Ovary (tissue), 9 donors: ENCODE measurements around the gene TMEM132D. TPM values are rescaled to one million over a fixed set of nuclear protein-coding genes. Genes with fewer than 3 reads are reported as not detected.

Experiments
- DNase-seq, 5 donors: peaks; one replicate each; pipeline ENCODE4 v3.0.0-alpha.2; 2019 to 2020
- H3K27ac ChIP-seq, 2 donors: fragments of 200-600 bp; one replicate each; pipeline versions ENCODE4 v1.5.1 to v1.8.0; 2019 to 2022
- H3K27me3 ChIP-seq: fragments of 200-600 bp; one replicate; pipeline ENCODE4 v1.8.0; 2022
- H3K36me3 ChIP-seq: fragments of 200-600 bp; sonication (generic); one replicate; pipeline ENCODE4 v1.5.1; 2019
- H3K4me1 ChIP-seq: one replicate; pipeline ENCODE4 v1.8.1; 2013; ENCODE audit warnings: mild to moderate bottlenecking, moderate library complexity; ENCODE audit not compliant: insufficient read depth
- H3K4me3 ChIP-seq: fragments of 200-600 bp; sonication (generic); one replicate; pipeline ENCODE4 v1.5.1; 2017
- H3K9me3 ChIP-seq, 2 donors: fragments of 200-600 bp in 1 of 2; sonication (generic) in 1 of 2; one replicate each; pipeline versions ENCODE4 v1.5.1 to v1.8.1; 2013 to 2019; ENCODE audit warnings: mild to moderate bottlenecking in 1 of 2, moderate library complexity in 1 of 2
- EP300 ChIP-seq: sonication (generic); formaldehyde crosslinking; IDR thresholded peaks from one replicate; pipeline ENCODE4 v1.6.1; 2017; ENCODE audit warnings: antibody characterized with exemption
- POLR2A ChIP-seq: fragments of 450-650 bp; IDR thresholded peaks from one replicate; pipeline ENCODE4 v1.6.1; 2017; ENCODE audit warnings: antibody characterized with exemption, mild to moderate bottlenecking, moderate library complexity
- WGBS, 3 donors: extraction: QIAGEN DNeasy Blood & Tissue Kit in 1 of 3; methylation state at CpG; one replicate each; pipeline versions ENCODE4 v1.1.5 to v1.1.7; 2013 to 2017; 5-methylcytosine and 5-hydroxymethylcytosine counted together
- intact Hi-C, 4 donors: fragments of 100-400 bp; cut with DNase I; formaldehyde crosslinking; loops; one replicate each; pipeline versions ENCODE4 v1.11.0 to v1.15.1; 2022 to 2023
- polyA plus RNA-seq, 2 donors: library from polyadenylated mRNA; stranded (reverse); fragments of 200-250 nt in 1 of 2; fragments of 350-450 nt in 1 of 2; fragmentation: Illumina TruSeq in 1 of 2; extraction: RNeasy Lipid Tissue Mini Kit (QIAGEN cat#74804) in 1 of 2; gene quantifications; one replicate each; pipeline ENCODE4 v1.2.3, GENCODE V29; 2013 to 2014
- total RNA-seq, 7 donors: library from RNA; depleted of rRNA in 2 of 7; stranded (reverse); fragments of >200 nt in 2 of 7; fragmentation: NEBNext Ultra II Directional in 3 of 7; extraction: Animal tissue kit (Norgen Biotek cat#: 25700) in 3 of 7; gene quantifications; one replicate each; pipeline versions ENCODE4 v1.1.0 to v1.2.4, GENCODE V29; 2016 to 2023
- TF ChIP-seq, protein P1 (sequence below), 3 donors: fragments of 450-650 bp in 2 of 3; fragments of 200-600 bp in 1 of 3; IDR thresholded peaks; one replicate each; pipeline versions ENCODE4 v1.5.1 to v1.8.0; 2016 to 2022; ENCODE audit warnings: antibody characterized with exemption in 3 of 3, mild to moderate bottlenecking in 1 of 3
- donor health status: DM: no; HTN: no; CAD: no; lungs with moderate emphysema.
- donor health status: DM: no; HTN: no; CAD: no.
- donor health status: Bipolar disorder and iron deficiency.
- donor health status: DM: yes; HTN: yes; CAD: no.
- donor health status: DM: no; HTN: no; CAD: no.
- donor health status: DM: yes; HTN: yes; CAD: no.

TMEM132D gene
- total and polyA plus RNA-seq, 9 donors: 0.04 TPM; not detected in 8

- Histone ChIP-seq H3K27me3 (no peaks in the 10 kb centered on the region), H3K36me3 (no peaks in the 10 kb centered on the region), H3K9me3 (no peaks in the 10 kb centered on the region), H3K27ac (no peak overlapping the region), H3K4me1 (no peaks in the 10 kb centered on the region), H3K4me3 (no peak overlapping the region)
- 27 to 28% (median 28%) methylated on average over 6 of the region's 6 CpGs for WGBS, 3 donors
- TF ChIP-seq, protein P1, sequence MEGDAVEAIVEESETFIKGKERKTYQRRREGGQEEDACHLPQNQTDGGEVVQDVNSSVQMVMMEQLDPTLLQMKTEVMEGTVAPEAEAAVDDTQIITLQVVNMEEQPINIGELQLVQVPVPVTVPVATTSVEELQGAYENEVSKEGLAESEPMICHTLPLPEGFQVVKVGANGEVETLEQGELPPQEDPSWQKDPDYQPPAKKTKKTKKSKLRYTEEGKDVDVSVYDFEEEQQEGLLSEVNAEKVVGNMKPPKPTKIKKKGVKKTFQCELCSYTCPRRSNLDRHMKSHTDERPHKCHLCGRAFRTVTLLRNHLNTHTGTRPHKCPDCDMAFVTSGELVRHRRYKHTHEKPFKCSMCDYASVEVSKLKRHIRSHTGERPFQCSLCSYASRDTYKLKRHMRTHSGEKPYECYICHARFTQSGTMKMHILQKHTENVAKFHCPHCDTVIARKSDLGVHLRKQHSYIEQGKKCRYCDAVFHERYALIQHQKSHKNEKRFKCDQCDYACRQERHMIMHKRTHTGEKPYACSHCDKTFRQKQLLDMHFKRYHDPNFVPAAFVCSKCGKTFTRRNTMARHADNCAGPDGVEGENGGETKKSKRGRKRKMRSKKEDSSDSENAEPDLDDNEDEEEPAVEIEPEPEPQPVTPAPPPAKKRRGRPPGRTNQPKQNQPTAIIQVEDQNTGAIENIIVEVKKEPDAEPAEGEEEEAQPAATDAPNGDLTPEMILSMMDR (IDR thresholded peaks at IDR 0.05): no peak
- TF ChIP-seq EP300 (no peak), POLR2A (no peak)
- no peak for DNase-seq
- intact Hi-C loops: no loop called here
Observed at GRCh38 chr12:129635021-129635685, 268.7 kb downstream of the TMEM132D start.

- 54 to 66% (median 60%) methylated on average over 6 of the region's 6 CpGs for WGBS, 3 donors
- DNase-seq: no peak
- no peaks in the 10 kb centered on the region for H3K36me3 ChIP-seq
Observed at GRCh38 chr12:129631316-129631715, 272.5 kb downstream of the TMEM132D start.

GRCh38 chr12:129629901-129630300 is 273.9 kb downstream of the TMEM132D start:
- TF ChIP-seq, protein P1 (IDR thresholded peaks at IDR 0.05): no peak
- TF ChIP-seq EP300 (no peak), POLR2A (no peak)
- WGBS, 3 donors: 58 to 69% (median 59%) methylated on average over 1 of the region's 1 CpG

More at GRCh38 chr12:129631316-129631715, 272.5 kb downstream of the TMEM132D start:
- H3K27me3 ChIP-seq: no peaks in the 10 kb centered on the region
- no peak overlapping the region for H3K27ac ChIP-seq
- TF ChIP-seq POLR2A: no peak
- TF ChIP-seq, protein P1 (IDR thresholded peaks at IDR 0.05): no peak
- no peaks in the 10 kb centered on the region for H3K9me3 ChIP-seq
- intact Hi-C loops: no loop called here
- no peaks in the 10 kb centered on the region for H3K4me1 ChIP-seq
- H3K4me3 ChIP-seq: no peak overlapping the region

GRCh38 chr12:129622566-129622965 is 281.3 kb downstream of the TMEM132D start:
- Histone ChIP-seq H3K9me3 (no peaks in the 10 kb centered on the region), H3K27me3 (no peaks in the 10 kb centered on the region), H3K27ac (no peak overlapping the region), H3K4me3 (no peak overlapping the region), H3K36me3 (no peaks in the 10 kb centered on the region), H3K4me1 (no peaks in the 10 kb centered on the region)
- no peak for DNase-seq
- WGBS, 3 donors: 90 to 92% (median 92%) methylated on average over 4 of the region's 4 CpGs
- intact Hi-C loops: no loop called here
- TF ChIP-seq, protein P1 (IDR thresholded peaks at IDR 0.05): no peak
- no peak for TF ChIP-seq EP300
- TF ChIP-seq POLR2A: no peak

More at GRCh38 chr12:129629901-129630300, 273.9 kb downstream of the TMEM132D start:
- no peak overlapping the region for H3K27ac ChIP-seq
- DNase-seq: no peak
- H3K27me3 ChIP-seq: no peaks in the 10 kb centered on the region
- H3K4me3 ChIP-seq: no peak overlapping the region
- no peaks in the 10 kb centered on the region for H3K4me1 ChIP-seq
- intact Hi-C loops: no loop called here
- H3K9me3 ChIP-seq: no peaks in the 10 kb centered on the region
- H3K36me3 ChIP-seq: no peaks in the 10 kb centered on the region
